ENCODE measurements around the gene APPBP2.

DNA sequence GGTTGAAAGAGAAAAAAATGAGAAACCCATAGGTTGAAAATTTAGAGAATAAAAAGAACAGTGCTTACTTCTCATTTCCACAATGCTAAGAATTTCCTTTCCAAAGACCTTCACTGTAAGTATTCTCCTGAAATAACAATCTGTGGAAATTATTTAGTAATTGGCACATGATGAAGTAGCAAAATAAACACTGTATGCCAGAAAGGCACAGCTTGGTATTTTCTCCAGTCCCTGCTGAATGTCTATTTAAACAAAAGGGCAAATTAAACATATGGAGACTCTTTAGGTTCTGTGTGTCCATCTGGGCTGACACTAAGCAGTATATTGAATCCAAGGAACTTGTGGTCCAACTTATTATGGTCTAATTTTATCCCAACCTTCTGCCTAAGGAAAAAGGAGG is 57.7 kb downstream of the APPBP2 start:
- no peak for TF ChIP-seq POLR2A (IDR thresholded peaks at IDR 0.05)
- TF ChIP-seq EP300 (IDR thresholded peaks at IDR 0.05) = no peak
